ENCODE measurements around the gene E2F4. TPM values are rescaled to one million over a fixed set of nuclear protein-coding genes. Genes with fewer than 3 reads are reported as not detected.

Gene E2F4
- total RNA-seq, 2 experiments from 2014 or later, result 130 to 136 TPM

DNA sequence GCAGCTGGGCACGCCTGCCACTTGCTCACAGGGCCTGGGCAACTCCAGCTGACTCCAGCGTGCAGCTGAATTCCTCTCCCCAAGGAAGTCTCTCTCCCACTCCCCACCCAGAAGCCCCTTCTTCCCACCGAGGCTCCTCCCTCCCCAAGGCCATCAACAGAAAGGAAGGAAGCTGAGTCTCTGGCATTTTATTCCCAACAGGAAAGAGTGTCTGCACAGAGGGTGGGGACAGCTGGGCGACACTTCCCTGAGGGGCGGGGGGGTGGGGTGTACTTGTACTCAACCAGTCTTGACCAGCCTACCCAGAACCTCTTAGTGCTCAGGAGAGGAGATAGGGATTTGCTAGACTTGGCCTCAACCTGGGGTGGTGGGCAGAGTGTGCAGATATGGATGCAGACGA is 1.9 kb upstream of the E2F4 start, which contains the start of gene EXOC3L1:
Gene EXOC3L1 (minus strand): TSS at position 96 of the 400 bp plus-strand sequence. CDS start 460 bp downstream, outside the sequence.
- Mint-ChIP-seq H3K4me3 (no peak within 1 kb of the TSS), H3K9me3 (no peaks in the 10 kb centered on the region), H3K36me3 (peaks cover 23% of the 10 kb centered on the region), H3K27ac (no peak within 1 kb of the TSS), H3K4me1 (peaks cover 24% of the 10 kb centered on the region), H3K27me3 (peaks cover 12% of the 10 kb centered on the region)
- DNase-seq, result no peak

DNA sequence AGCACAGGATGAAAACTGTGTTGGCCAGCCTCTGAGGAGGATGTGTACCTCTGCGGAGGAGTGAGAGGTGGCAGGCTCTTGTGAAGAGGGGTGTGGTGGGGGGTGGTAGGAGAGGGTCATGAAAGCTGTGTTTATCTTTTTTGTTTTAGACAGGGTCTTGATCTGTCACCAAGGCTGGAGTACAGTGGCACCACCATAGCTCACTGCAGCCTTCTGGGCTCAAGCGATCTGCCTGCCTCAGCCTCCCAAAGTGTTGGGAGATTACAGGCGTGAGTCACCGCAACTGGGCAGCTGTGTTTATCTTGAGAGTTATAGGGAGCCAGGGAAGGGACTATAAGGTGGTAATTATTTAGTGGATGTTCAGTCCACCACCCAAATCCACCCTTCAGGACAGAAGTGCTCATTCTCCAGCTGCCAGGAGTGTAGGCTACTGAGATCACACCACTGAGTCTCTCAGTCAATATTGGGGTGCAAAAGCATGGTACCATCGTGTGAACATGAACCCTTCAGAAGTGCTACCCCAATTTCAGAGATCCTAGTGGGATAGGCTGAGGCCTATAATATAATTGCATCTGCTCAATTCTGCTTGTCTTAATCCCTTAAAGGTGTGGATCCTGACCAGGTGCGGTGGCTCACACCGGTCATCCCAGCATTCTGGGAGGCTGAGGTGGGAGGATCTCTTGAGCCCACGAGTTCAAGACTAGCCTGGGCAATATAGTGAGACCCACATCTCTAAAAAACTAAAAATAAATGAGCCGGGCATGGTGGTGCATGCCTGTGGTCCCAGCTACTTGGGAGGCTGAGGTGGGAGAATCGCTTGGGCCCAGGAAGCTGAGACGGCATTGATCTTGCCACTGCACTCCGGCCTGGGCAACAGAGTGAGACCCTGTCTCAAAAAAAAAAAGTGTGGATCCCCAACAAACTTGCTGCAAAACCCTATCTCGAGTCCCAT is 1.2 kb upstream of the E2F4 start:
- H3K36me3 Mint-ChIP-seq, result peaks cover 29% of the 10 kb centered on the region
- peaks cover 18% of the 10 kb centered on the region for H3K4me1 Mint-ChIP-seq
- no peaks in the 10 kb centered on the region for H3K9me3 Mint-ChIP-seq
- peak overlapping the region; percentile 95 for H3K4me3 Mint-ChIP-seq
- no peak for DNase-seq
- peaks cover 6% of the 10 kb centered on the region for H3K27me3 Mint-ChIP-seq
- peak overlapping the region; percentile 78 for H3K27ac Mint-ChIP-seq

DNA sequence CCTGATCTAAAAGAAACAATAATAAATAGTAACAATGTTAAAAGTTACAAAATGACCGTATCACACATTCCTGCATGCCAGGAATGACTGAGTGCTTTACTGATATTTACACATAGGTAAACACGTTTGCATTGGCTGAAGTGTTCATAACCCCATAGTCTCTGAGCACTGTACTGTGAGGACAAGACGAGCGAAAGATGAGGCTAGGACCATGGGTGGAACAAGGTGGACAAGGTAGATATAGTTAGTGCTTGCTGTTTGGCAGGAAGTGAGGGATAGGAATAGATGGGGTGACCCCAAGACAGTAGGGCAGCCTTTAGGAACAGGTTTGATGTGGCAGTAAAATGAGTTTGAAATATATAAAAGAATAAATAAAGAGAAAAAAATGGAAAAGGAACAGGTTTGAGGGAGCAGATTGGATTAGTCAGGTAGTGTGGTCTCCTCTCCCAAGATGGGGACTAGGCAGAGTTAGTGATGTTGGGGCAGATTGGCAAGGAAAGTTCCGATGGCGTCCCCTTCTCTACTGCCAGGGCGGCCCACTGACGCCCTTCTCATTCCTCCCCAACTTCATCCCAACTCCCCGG is 452 bp upstream of the E2F4 start:
- Mint-ChIP-seq H3K36me3 (peaks cover 36% of the 10 kb centered on the region), H3K9me3 (no peaks in the 10 kb centered on the region), H3K27me3 (peaks cover 6% of the 10 kb centered on the region), H3K27ac (peak overlapping the region; percentile 78), H3K4me3 (peak overlapping the region; percentile 95), H3K4me1 (peaks cover 23% of the 10 kb centered on the region)
- no peak for DNase-seq

DNA sequence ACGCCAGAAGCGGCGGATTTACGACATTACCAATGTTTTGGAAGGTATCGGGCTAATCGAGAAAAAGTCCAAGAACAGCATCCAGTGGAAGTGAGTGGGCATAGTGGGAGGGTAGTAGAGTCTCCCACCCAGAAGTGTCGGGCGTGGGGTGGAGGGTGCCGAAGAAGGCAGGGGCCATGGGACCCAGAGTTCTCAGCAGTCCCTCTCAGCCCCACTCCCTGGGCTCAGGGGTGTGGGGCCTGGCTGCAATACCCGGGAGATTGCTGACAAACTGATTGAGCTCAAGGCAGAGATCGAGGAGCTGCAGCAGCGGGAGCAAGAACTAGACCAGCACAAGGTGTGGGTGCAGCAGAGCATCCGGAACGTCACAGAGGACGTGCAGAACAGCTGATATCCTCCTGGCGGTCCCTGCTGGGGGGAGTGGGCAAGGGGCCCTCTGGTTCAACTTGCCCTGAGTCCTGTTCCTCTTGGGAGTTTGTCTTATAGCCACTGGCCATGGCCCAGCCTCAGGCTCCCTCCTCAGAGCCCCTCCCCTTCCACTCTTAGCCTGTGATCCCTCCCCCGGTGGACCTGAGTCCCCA is 916 bp downstream of the E2F4 start:
- H3K4me3 Mint-ChIP-seq, result peak overlapping the region; percentile 95
- no peaks in the 10 kb centered on the region for H3K9me3 Mint-ChIP-seq
- H3K4me1 Mint-ChIP-seq, result peaks cover 26% of the 10 kb centered on the region
- H3K27me3 Mint-ChIP-seq, result no peaks in the 10 kb centered on the region
- peaks cover 41% of the 10 kb centered on the region for H3K36me3 Mint-ChIP-seq
- peak overlapping the region; percentile 82 for H3K27ac Mint-ChIP-seq
- DNase-seq, result no peak

DNA sequence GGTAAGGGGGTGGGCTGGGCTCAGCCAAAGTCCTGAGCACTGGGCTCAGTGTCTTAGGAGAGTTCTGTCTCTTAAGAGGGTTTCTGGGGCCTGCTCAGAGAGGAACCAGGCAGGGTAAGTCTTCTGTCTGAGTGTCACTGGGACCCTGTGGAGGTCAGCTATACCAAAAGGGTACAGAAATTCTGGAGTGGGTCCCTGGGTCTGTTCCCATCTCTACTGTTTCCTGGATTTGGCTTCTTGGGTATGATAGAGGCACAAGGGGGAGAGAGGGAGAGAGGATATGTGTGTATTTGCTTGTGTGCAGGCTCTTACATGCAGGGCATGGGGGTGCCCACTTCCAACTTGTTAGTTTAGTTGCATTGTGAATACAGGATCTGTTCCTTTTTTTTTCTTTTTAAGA is 1.6 kb downstream of the E2F4 start:
- Mint-ChIP-seq H3K4me1 (peaks cover 26% of the 10 kb centered on the region), H3K27ac (peak overlapping the region; percentile 82), H3K4me3 (peak overlapping the region; percentile 95), H3K27me3 (no peaks in the 10 kb centered on the region), H3K36me3 (peaks cover 41% of the 10 kb centered on the region), H3K9me3 (no peaks in the 10 kb centered on the region)
- DNase-seq, result no peak

DNA sequence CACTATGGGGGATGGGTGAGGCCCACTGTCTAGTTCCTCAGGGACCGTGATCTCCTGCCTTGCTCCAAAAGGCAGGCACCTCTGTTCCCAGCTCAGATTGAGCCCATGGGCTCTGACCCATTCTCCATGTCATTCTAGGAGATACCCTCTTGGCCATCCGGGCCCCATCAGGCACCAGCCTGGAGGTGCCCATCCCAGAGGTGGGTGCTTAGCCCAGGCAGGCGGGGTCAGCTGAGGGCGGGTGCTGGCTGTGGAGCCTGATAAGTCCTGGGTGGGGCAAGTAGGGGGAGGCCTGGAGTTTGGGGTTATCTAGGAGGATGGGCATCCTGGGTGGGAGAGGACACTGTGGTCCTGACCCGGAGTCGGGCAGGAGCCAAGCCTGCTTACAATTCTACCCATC is 2.3 kb downstream of the E2F4 start:
- DNase-seq, result no peak
- Mint-ChIP-seq H3K27ac (no peak overlapping the region), H3K9me3 (no peaks in the 10 kb centered on the region), H3K27me3 (no peaks in the 10 kb centered on the region), H3K36me3 (peaks cover 41% of the 10 kb centered on the region), H3K4me3 (peak overlapping the region; percentile 95), H3K4me1 (peaks cover 26% of the 10 kb centered on the region)

DNA sequence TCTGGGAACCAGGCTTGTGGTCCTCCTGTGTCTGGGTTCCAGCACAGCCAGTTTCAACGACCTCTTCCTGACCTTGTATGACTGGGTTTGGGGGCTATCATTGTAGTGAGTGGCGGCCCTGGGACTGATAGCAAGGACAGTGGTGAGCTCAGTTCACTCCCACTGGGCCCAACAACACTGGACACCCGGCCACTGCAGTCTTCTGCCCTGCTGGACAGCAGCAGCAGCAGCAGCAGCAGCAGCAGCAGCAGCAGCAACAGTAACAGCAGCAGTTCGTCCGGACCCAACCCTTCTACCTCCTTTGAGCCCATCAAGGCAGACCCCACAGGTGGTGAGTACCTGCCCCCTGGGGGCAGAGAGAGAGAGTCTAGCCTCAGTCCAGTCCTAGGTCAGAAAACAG is 3.7 kb downstream of the E2F4 start:
- Mint-ChIP-seq H3K27ac (peak overlapping the region; percentile 3), H3K36me3 (peaks cover 44% of the 10 kb centered on the region), H3K4me1 (peaks cover 26% of the 10 kb centered on the region)

DNA sequence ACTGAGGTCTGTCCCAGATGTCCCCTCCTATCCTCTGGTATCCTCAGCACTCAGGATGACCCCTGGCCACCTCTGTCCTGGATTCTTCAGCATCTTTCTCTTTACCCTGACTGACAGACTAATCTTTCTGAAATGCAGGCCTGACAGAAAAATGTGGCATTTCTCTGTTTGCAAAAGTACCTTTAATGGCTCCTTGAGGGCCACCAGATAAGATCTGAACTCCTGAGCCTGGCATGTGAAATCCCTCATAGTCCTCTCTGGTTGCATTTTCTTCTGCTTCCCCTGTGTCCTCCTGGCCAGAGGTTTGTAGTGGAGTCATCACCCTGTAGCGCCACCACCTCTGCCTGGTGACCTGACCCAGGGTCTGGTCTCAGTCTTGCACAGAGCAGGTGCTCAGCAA is 4.9 kb downstream of the E2F4 start:
- Mint-ChIP-seq H3K4me3 (no peak overlapping the region), H3K9me3 (no peaks in the 10 kb centered on the region), H3K27ac (no peak overlapping the region), H3K36me3 (peaks cover 44% of the 10 kb centered on the region), H3K4me1 (peaks cover 23% of the 10 kb centered on the region), H3K27me3 (no peaks in the 10 kb centered on the region)
- no peak for DNase-seq

More for the DNA sequence above, 3.7 kb downstream of the E2F4 start:
- no peak overlapping the region for H3K4me3 Mint-ChIP-seq
- no peaks in the 10 kb centered on the region for H3K27me3 Mint-ChIP-seq
- H3K9me3 Mint-ChIP-seq, result no peaks in the 10 kb centered on the region
- DNase-seq, result no peak

DNA sequence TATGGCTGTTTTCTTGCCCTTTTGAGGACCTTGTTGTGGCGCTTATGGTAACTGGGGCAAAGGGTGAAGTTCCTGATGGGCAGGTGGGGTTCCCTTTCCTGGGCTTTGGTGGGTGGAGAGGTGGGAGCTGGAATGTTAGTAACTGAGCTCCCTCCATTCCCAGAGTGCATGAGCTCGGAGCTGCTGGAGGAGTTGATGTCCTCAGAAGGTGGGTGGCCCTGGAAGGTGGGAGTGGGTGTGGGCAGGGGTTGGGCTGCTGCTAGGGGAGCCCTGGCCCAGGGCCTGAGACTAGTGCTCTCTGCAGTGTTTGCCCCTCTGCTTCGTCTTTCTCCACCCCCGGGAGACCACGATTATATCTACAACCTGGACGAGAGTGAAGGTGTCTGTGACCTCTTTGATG is 5.7 kb downstream of the E2F4 start:
- Mint-ChIP-seq H3K4me1 (peaks cover 21% of the 10 kb centered on the region), H3K4me3 (no peak overlapping the region), H3K9me3 (no peaks in the 10 kb centered on the region), H3K36me3 (peaks cover 40% of the 10 kb centered on the region), H3K27ac (no peak overlapping the region), H3K27me3 (no peaks in the 10 kb centered on the region)
- no peak for DNase-seq

DNA sequence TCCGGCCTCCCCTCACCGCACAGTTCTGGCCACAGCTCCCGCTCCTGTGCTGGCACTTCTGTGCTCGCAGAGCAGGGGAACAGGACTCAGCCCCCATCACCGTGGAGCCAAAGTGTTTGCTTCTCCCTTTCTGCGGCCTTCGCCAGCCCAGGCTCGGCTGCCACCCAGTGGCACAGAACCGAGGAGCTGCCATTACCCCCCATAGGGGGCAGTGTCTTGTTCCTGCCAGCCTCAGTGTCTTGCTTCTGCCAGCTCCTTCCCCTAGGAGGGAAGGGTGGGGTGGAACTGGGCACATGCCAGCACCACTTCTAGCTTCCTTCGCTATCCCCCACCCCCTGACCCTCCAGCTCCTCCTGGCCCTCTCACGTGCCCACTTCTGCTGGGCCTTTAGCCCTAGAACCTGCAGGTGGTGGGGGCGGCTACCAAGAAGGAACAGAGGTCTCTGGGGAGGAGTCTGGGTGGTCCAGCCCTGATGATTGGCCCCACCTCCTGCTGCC is 6.3 kb downstream of the E2F4 start:
- Mint-ChIP-seq H3K27me3 (no peaks in the 10 kb centered on the region), H3K4me1 (peaks cover 17% of the 10 kb centered on the region), H3K9me3 (no peaks in the 10 kb centered on the region), H3K36me3 (peaks cover 34% of the 10 kb centered on the region), H3K4me3 (no peak overlapping the region), H3K27ac (no peak overlapping the region)
- no peak for DNase-seq

DNA sequence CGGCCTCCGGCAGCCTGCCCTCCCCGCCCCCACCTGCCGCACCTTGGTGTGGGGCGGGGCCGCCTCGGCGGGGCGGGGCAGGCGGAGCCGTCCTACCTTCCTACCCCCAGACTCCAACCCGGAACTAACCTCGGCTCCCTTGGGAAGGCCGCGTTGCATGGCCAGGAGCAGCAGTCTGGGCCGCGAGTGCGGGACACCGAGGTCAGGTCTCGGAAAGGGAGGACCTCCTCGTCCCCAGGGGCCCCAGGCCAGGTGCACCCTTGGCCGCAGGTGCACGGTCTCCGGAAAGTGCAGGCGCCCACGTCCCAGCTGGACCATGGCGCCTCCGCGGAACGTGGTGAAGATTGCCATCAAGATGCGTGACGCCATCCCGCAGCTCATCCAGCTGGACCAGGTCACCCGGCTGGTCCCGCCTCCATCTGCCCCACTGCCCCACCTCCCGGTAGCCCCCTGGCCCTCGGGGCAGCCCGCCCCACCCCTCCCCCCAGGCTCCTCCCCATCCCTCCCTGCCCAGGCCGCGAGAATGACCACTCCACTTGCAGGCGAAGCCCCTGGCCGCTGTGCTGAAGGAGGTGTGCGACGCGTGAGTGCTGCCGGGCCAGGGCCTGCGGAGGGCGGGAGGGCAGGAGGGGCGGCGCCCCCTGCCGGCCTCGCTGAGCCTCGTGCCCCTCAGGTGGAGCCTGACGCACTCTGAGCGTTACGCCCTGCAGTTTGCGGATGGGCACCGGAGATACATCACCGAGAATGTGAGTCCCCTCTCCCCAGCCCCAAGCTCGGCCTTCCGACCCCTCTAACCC is 7.3 kb downstream of the E2F4 start, which contains the start of gene ELMO3:
Gene ELMO3 (plus strand): TSS at position 121 of the 797 bp plus-strand sequence. CDS start 196 bp downstream, at position 317.
- Mint-ChIP-seq H3K36me3 (peaks cover 26% of the 10 kb centered on the region), H3K27me3 (no peaks in the 10 kb centered on the region), H3K4me1 (peaks cover 9% of the 10 kb centered on the region), H3K9me3 (no peaks in the 10 kb centered on the region), H3K4me3 (no peak within 1 kb of the TSS), H3K27ac (peak within 1 kb of the TSS; percentile 48)
- no peak for DNase-seq

DNA sequence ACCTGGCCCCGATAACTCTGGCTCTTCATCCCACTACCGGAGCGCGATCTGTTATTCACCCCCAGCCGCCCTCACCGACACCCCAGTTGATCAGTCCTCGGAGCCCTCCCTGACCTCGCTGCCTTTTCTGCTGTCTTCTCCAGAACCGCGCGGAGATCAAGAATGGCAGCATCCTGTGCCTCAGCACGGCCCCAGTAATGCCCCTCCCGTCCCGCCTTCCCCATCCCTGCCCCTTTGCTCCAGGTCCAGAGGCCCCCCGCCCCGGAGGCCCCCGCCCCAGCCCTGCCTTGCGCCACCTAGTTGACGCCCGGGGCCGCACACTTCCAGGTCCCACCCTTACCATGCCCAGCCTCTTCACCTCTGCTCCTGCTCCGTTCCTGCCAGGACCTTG is 7.8 kb downstream of the E2F4 start:
- peaks cover 9% of the 10 kb centered on the region for H3K4me1 Mint-ChIP-seq
- no peak overlapping the region for H3K4me3 Mint-ChIP-seq
- H3K27me3 Mint-ChIP-seq, result no peaks in the 10 kb centered on the region
- H3K36me3 Mint-ChIP-seq, result peaks cover 24% of the 10 kb centered on the region
- peak overlapping the region; percentile 48 for H3K27ac Mint-ChIP-seq
- DNase-seq, result no peak
- H3K9me3 Mint-ChIP-seq, result no peaks in the 10 kb centered on the region

DNA sequence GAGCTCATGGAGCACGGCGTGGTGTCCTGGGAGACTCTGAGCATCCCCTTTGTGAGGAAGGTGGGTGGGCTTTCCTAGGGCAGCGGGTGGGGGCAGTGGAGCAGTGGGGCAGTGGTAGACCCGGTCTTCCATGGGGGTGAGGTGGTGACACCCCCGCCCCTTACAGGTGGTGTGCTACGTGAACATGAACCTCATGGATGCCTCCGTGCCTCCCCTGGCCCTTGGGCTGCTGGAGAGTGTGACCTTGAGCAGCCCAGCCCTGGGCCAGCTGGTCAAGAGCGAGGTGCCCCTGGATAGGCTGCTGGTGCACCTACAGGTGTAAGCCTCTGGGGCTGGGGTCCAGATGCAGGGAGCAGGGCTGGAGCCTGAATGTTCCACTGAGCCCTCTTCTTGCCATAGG is 8.5 kb downstream of the E2F4 start:
- Mint-ChIP-seq H3K4me1 (peaks cover 9% of the 10 kb centered on the region), H3K36me3 (peaks cover 17% of the 10 kb centered on the region), H3K9me3 (no peaks in the 10 kb centered on the region), H3K4me3 (no peak overlapping the region), H3K27me3 (no peaks in the 10 kb centered on the region), H3K27ac (no peak overlapping the region)
- DNase-seq, result no peak

Measured in activated naive CD8-positive, alpha-beta T cell treated with anti-CD3 and anti-CD28 coated beads for 36 hours (primary cell).